GM19193 (cell line): ENCODE results near the gene ID4.

Source experiments
- POLR2A ChIP-seq: IDR thresholded peaks from 4 replicates; pipeline ENCODE4 v1.6.1; 2011; ENCODE audit not compliant: insufficient read depth, insufficient read length; ENCODE audit errors: extremely low read depth

ID4 gene

GRCh38 chr6:19812512-19813119 is 24.6 kb upstream of the ID4 start:
- TF ChIP-seq POLR2A = no peak

- TF ChIP-seq POLR2A = no peak
Measured at GRCh38 chr6:19818805-19819204, 18.4 kb upstream of the ID4 start.

GRCh38 chr6:19824058-19824807 is 12.9 kb upstream of the ID4 start:
- TF ChIP-seq POLR2A = no peak

- TF ChIP-seq POLR2A = no peak
Measured at GRCh38 chr6:19827247-19827646, 9.9 kb upstream of the ID4 start.

GRCh38 chr6:19827903-19828302 is 9.3 kb upstream of the ID4 start:
- TF ChIP-seq POLR2A = no peak

GRCh38 chr6:19830171-19830570 is 7.0 kb upstream of the ID4 start:
- TF ChIP-seq POLR2A = no peak

GRCh38 chr6:19831358-19831757 is 5.8 kb upstream of the ID4 start:
- TF ChIP-seq POLR2A = no peak

- no peak for TF ChIP-seq POLR2A
Measured at GRCh38 chr6:19833947-19834346, 3.2 kb upstream of the ID4 start.

- TF ChIP-seq POLR2A = no peak
Measured at GRCh38 chr6:19834858-19835257, 2.3 kb upstream of the ID4 start.

- TF ChIP-seq POLR2A = no peak
Measured at GRCh38 chr6:19835605-19836004, 1.6 kb upstream of the ID4 start.

GRCh38 chr6:19837511-19838441 is 606 bp downstream of the ID4 start:
- TF ChIP-seq POLR2A = no peak

GRCh38 chr6:19838442-19839236 is 1.5 kb downstream of the ID4 start:
- TF ChIP-seq POLR2A = no peak

GRCh38 chr6:19839237-19839546 is 2.0 kb downstream of the ID4 start:
- no peak for TF ChIP-seq POLR2A

- no peak for TF ChIP-seq POLR2A
Measured at GRCh38 chr6:19839788-19840187, 2.6 kb downstream of the ID4 start.

- no peak for TF ChIP-seq POLR2A
Measured at GRCh38 chr6:19841181-19841580, 4.0 kb downstream of the ID4 start.
